GM19324 (cell line): Measurements from ENCODE around the gene LRSAM1.

Source experiments
- ATAC-seq: cut with Tn5 transposase; IDR thresholded peaks from one replicate; pipeline ENCODE4 v1.9.1; 2021; ENCODE audit warnings: mild to moderate bottlenecking, moderate library complexity; ENCODE audit not compliant: unreplicated experiment, low FRiP score

LRSAM1 gene

GRCh38 chr9:127494304-127494702, 43.0 kb downstream of the LRSAM1 start:
- ATAC-seq, result no peak

GRCh38 chr9:127495884-127496555, 44.7 kb downstream of the LRSAM1 start:
- no peak for ATAC-seq

GRCh38 chr9:127496974-127497373, 45.7 kb downstream of the LRSAM1 start:
- ATAC-seq, result no peak

- ATAC-seq, result no peak
These were observed 46.5 kb downstream of the LRSAM1 start for GRCh38 chr9:127497656-127498290.

- no peak for ATAC-seq
These were observed 47.0 kb downstream of the LRSAM1 start for GRCh38 chr9:127498298-127498697.

DNA sequence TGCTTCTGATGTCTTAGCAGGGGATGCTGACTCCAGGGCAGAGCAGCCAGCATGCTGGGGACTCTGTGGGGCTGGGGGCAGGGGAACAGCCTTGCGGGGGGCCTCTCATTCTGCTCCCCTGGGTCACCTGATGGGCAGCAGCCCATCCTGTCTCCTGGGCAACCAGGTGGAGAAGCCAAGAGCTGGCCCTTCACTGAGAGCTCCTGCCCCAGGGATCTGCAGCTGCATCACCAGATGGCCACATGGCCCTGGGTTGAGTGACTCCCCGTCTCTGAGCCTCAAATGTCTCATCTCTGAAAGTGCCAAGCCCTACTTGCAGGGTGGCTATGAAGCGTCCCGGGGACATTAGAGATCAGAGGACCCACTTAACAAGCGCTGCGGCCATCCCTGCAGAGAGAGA, 49.1 kb downstream of the LRSAM1 start:
- no peak for ATAC-seq

- ATAC-seq, result no peak
These were observed 49.6 kb downstream of the LRSAM1 start for GRCh38 chr9:127500862-127501261.

GRCh38 chr9:127501821-127502343, 50.6 kb downstream of the LRSAM1 start:
- ATAC-seq, result no peak

- no peak for ATAC-seq
These were observed 51.5 kb downstream of the LRSAM1 start for GRCh38 chr9:127502706-127503378.

GRCh38 chr9:127503379-127503921, 52.1 kb downstream of the LRSAM1 start:
- ATAC-seq, result no peak

DNA sequence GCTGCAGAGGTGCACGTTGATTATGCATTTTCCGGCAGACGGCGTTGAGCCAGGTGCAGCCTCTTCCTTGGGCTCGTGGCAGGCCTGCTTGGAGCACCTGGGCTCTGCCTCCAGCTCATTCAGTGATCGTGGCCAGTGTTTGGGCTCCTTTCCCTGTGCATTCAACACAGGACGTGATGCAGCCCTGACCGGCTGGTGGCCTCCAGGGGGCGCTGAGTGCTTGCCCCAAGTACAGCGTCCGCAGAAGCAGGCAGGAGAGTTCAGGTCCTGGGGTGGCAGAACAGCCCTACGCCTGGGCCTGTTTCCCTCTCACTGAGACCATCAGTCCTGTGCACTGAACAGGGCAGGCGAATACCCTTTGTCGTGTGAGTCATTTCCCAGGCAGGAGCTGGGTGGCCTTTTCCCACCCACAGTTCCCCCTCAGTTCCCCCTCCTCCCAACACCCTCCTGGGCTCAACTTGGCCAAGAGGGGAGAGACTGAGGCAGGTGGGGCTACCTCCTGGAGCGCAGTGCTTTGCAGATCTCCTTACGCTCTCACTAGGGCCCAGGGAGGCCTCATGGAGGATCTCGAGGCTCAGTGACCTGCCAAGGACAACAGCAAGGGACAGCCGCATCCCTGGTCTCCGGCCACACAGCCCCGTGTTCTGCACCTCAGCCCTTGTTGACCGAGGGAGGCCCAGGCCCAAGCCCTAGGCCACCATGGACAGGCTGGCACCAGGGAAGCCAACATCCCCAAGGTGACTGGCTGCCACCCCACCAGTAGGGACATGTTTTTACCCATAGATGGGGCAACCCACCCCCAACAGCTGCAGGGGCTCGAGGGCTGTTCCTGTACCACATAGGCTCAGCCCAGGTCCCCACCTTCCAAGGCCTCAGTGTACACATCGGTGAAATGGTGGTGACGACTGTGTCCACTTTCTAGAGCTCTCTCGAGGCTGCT, 52.9 kb downstream of the LRSAM1 start:
- no peak for ATAC-seq

- ATAC-seq, result no peak
These were observed 53.6 kb downstream of the LRSAM1 start for GRCh38 chr9:127504887-127505251.

DNA sequence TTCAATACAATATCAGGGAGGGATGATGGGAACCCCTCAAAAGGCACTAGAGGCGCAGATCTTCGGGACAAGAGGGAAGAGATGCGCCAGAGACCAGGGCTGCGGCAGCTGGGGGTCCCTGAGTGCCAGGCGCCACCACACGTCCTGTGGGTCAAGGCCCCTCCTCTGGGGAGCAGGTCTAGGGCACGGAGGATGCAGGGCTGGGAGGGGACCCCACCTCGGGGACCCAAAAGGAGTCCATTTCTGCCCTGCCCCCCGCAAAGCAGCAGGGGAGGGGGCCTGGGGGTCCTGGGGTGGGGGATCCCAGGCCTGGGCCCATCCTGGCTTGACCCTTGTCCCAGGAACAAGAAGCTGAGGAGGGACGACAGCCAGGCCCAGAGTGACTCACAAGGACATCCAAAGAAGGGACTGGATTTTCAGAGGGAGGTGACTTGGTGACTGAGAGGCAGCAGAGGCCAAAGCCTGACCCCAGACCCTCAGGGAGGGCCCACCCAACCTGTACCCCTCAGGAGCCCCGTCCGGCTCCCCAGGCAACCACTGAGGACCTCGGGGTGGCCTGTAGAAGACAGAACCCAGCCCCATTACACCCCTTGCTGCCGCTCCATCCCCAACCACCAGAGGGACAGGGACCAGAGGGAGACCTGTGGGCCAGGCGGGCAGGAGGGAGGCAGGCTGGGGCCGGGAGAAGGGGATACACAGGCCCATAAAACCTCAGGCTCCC, 54.2 kb downstream of the LRSAM1 start:
- no peak for ATAC-seq

DNA sequence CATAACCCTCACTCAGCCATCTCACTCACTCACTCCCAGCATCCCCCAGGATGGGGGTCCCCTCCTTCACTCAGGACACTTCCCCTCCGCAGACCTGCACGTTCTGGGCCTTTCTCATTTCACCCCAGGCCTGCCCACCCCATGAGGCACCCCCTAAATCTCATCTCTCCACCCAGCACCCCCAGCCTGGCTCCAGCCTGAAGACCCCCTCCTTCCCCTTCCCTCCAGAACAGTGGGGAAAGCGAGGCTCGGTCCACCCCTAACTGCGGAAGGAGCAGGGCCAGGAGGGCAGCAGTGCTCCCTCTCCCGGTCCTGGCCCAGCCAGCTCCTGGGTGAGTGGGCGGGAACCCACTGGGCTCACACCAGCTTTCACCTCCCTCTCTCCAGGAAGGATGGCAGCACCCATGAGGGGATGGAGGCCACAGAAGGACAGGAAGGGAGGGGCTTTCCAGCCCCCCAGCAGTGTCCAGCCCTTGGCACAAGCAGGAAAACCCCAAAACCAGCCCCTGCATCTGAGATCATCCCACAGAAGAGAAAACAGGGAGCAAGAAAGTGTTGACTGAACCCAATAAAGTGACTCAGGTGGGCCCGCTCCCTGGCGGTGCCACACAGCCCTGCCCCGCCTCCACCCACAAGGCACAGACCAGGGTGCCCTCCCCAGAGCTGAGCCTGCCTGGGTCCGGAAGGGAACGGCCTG, 55.0 kb downstream of the LRSAM1 start:
- ATAC-seq, result no peak

GRCh38 chr9:127506814-127507750, 55.8 kb downstream of the LRSAM1 start:
- ATAC-seq, result no peak

- no peak for ATAC-seq
These were observed 56.7 kb downstream of the LRSAM1 start for GRCh38 chr9:127507751-127508648.

DNA sequence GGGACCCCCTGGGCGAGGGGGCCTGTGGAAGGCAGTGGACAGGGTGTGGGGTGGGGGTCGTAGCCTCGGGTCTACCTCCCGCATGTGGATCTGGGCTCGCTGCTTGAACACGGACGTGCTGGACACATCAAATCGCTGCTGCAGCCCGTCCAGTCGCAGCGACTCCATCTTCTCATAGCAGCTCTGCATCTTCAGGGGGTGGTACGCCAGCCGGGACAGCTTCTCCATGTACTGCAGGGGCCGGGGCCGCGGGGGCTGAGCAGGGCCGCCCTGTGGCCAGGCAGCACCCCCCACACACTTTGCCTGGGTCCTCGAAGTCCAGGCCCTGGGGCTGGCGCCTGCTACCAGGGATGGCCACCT, 57.6 kb downstream of the LRSAM1 start:
- ATAC-seq, result no peak
